IMR-90 (cell line): ENCODE results near the gene BRAT1.

Source experiments
- FOS ChIP-seq: fragments of 150-350 bp; IDR thresholded peaks from 2 replicates; pipeline ENCODE4 v1.6.1; 2016; ENCODE audit warnings: low read depth, low read length
- MAFK ChIP-seq: IDR thresholded peaks from 2 replicates; pipeline ENCODE4 v1.6.1; 2012; ENCODE audit warnings: low read depth, low read length, improper control_type of control experiment
- MXI1 ChIP-seq: IDR thresholded peaks from 2 replicates; pipeline ENCODE4 v1.6.1; 2012; ENCODE audit warnings: low read depth, mild to moderate bottlenecking, low read length, moderate library complexity, borderline replicate concordance
- NFE2L2 ChIP-seq: fragments of 150-350 bp; IDR thresholded peaks from 2 replicates; pipeline ENCODE4 v1.6.1; 2016; ENCODE audit warnings: low read depth, mild to moderate bottlenecking, low read length
- POLR2A ChIP-seq: IDR thresholded peaks from 2 replicates; pipeline ENCODE4 v1.6.1; 2012; ENCODE audit warnings: mild to moderate bottlenecking, low read depth, low read length
- RAD21 ChIP-seq: IDR thresholded peaks from 2 replicates; pipeline ENCODE4 v1.6.1; 2012; ENCODE audit warnings: low read length, improper control_type of control experiment
- RCOR1 ChIP-seq: IDR thresholded peaks from 2 replicates; pipeline ENCODE4 v1.6.1; 2012; ENCODE audit warnings: mild to moderate bottlenecking, low read length, improper control_type of control experiment; ENCODE audit not compliant: insufficient replicate concordance
- SMC3 ChIP-seq: fragments of 150-350 bp; IDR thresholded peaks from 2 replicates; pipeline ENCODE4 v1.6.1; 2016; ENCODE audit warnings: low read depth, mild to moderate bottlenecking, antibody characterized with exemption, low read length, moderate library complexity
- TF ChIP-seq, protein P1 (sequence below): conservative IDR thresholded peaks from 2 replicates; pipeline ENCODE4 v1.5.1; 2012; ENCODE audit warnings: mild to moderate bottlenecking, low read depth, low read length, improper control_type of control experiment
- TF ChIP-seq, protein P2 (sequence below): fragments of 150-350 bp; IDR thresholded peaks from 2 replicates; pipeline ENCODE4 v1.6.1; 2016; ENCODE audit warnings: low read depth, mild to moderate bottlenecking, low read length, moderate library complexity, borderline replicate concordance

DNA sequence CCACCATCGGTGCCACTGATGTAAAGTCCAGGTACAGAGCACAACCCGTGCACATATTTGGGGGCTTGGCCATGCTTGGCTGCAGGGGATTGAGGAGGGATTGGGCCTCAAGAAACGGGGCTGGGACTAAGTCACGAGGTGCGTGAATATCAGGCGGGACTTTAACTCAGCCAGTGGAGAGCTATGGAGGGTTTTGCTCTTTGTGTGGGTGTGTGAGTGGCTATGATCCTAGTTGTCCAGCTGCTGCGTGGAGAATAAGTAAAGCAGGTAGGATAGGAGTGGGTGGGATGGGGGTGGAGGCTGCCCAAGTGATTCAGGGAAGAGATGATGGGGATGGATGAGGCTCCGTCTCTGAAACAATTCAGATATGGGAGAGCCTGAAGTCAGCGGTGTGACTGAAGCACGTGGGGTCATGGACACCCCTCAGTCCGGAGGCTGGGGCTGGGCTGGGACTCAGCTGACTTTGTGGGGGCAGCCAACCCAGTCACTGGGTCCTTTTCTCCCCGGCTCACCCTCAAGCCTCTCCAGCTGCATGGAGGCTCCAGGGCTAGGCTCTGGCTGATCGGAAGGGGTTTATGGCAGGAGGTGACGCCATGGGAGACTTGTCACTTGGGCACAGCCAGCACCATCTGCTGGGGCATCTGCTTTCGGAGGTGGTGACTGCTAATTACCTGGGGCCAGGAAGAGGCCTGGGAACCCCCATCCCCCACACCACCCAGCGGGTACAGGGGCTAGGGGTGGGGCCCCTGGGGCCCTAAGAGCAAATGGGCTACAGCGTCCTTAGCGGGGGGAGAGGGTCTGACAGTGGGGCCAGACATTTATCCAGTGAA lies 37.4 kb downstream of the BRAT1 start:
- TF ChIP-seq, protein P1, sequence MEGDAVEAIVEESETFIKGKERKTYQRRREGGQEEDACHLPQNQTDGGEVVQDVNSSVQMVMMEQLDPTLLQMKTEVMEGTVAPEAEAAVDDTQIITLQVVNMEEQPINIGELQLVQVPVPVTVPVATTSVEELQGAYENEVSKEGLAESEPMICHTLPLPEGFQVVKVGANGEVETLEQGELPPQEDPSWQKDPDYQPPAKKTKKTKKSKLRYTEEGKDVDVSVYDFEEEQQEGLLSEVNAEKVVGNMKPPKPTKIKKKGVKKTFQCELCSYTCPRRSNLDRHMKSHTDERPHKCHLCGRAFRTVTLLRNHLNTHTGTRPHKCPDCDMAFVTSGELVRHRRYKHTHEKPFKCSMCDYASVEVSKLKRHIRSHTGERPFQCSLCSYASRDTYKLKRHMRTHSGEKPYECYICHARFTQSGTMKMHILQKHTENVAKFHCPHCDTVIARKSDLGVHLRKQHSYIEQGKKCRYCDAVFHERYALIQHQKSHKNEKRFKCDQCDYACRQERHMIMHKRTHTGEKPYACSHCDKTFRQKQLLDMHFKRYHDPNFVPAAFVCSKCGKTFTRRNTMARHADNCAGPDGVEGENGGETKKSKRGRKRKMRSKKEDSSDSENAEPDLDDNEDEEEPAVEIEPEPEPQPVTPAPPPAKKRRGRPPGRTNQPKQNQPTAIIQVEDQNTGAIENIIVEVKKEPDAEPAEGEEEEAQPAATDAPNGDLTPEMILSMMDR: no peak
- TF ChIP-seq SMC3 (no peak), MAFK (no peak), NFE2L2 (no peak), MXI1 (no peak), POLR2A (no peak), RCOR1 (no peak), RAD21 (no peak), FOS (no peak)
- TF ChIP-seq, protein P2, sequence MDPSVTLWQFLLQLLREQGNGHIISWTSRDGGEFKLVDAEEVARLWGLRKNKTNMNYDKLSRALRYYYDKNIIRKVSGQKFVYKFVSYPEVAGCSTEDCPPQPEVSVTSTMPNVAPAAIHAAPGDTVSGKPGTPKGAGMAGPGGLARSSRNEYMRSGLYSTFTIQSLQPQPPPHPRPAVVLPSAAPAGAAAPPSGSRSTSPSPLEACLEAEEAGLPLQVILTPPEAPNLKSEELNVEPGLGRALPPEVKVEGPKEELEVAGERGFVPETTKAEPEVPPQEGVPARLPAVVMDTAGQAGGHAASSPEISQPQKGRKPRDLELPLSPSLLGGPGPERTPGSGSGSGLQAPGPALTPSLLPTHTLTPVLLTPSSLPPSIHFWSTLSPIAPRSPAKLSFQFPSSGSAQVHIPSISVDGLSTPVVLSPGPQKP: no peak
